ENCODE results near the gene CMAS. TPM values are rescaled to one million over a fixed set of nuclear protein-coding genes. Genes with fewer than 3 reads are reported as not detected.

The CMAS gene
- total and polyA plus RNA-seq, 2 experiments from 2014 or later = 61.2 to 118 TPM

DNA sequence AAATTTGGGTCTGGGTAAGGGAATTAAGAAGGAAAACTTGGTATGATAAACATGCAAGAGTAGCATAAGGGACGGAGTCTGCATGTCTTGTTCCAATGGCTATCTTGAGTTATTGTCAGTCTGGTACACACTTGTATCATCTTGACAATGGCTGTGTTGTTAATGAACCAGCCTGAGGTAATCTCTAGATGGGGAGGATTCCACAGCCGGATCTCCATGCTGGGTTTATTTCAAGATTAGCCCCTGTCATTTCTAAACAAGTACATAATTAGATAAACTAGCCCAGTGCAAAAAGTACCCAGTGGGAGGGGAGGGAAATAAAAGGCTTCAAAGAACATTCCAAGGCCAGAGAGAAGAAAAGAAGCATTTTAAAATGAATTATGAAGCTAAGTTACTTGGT is 16.5 kb upstream of the CMAS start (continued):
- TF ChIP-seq, protein P1, sequence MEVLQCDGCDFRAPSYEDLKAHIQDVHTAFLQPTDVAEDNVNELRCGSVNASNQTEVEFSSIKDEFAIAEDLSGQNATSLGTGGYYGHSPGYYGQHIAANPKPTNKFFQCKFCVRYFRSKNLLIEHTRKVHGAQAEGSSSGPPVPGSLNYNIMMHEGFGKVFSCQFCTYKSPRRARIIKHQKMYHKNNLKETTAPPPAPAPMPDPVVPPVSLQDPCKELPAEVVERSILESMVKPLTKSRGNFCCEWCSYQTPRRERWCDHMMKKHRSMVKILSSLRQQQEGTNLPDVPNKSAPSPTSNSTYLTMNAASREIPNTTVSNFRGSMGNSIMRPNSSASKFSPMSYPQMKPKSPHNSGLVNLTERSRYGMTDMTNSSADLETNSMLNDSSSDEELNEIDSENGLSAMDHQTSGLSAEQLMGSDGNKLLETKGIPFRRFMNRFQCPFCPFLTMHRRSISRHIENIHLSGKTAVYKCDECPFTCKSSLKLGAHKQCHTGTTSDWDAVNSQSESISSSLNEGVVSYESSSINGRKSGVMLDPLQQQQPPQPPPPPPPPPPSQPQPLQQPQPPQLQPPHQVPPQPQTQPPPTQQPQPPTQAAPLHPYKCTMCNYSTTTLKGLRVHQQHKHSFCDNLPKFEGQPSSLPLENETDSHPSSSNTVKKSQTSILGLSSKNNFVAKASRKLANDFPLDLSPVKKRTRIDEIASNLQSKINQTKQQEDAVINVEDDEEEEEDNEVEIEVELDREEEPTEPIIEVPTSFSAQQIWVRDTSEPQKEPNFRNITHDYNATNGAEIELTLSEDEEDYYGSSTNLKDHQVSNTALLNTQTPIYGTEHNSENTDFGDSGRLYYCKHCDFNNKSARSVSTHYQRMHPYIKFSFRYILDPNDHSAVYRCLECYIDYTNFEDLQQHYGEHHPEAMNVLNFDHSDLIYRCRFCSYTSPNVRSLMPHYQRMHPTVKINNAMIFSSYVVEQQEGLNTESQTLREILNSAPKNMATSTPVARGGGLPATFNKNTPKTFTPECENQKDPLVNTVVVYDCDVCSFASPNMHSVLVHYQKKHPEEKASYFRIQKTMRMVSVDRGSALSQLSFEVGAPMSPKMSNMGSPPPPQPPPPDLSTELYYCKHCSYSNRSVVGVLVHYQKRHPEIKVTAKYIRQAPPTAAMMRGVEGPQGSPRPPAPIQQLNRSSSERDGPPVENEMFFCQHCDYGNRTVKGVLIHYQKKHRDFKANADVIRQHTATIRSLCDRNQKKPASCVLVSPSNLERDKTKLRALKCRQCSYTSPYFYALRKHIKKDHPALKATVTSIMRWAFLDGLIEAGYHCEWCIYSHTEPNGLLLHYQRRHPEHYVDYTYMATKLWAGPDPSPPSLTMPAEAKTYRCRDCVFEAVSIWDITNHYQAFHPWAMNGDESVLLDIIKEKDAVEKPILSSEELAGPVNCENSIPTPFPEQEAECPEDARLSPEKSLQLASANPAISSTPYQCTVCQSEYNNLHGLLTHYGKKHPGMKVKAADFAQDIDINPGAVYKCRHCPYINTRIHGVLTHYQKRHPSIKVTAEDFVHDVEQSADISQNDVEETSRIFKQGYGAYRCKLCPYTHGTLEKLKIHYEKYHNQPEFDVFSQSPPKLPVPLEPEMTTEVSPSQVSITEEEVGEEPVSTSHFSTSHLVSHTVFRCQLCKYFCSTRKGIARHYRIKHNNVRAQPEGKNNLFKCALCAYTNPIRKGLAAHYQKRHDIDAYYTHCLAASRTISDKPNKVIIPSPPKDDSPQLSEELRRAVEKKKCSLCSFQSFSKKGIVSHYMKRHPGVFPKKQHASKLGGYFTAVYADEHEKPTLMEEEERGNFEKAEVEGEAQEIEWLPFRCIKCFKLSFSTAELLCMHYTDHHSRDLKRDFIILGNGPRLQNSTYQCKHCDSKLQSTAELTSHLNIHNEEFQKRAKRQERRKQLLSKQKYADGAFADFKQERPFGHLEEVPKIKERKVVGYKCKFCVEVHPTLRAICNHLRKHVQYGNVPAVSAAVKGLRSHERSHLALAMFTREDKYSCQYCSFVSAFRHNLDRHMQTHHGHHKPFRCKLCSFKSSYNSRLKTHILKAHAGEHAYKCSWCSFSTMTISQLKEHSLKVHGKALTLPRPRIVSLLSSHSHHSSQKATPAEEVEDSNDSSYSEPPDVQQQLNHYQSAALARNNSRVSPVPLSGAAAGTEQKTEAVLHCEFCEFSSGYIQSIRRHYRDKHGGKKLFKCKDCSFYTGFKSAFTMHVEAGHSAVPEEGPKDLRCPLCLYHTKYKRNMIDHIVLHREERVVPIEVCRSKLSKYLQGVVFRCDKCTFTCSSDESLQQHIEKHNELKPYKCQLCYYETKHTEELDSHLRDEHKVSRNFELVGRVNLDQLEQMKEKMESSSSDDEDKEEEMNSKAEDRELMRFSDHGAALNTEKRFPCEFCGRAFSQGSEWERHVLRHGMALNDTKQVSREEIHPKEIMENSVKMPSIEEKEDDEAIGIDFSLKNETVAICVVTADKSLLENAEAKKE (CRISPR knock-in tag; IDR thresholded peaks at IDR 0.05) = no peak
- no peak for TF ChIP-seq CREB1 (CRISPR knock-in tag; IDR thresholded peaks at IDR 0.05; ENCODE audit: low read depth)
- no peak for TF ChIP-seq JUNB (IDR thresholded peaks at IDR 0.05; ENCODE audit: unreplicated experiment)

DNA sequence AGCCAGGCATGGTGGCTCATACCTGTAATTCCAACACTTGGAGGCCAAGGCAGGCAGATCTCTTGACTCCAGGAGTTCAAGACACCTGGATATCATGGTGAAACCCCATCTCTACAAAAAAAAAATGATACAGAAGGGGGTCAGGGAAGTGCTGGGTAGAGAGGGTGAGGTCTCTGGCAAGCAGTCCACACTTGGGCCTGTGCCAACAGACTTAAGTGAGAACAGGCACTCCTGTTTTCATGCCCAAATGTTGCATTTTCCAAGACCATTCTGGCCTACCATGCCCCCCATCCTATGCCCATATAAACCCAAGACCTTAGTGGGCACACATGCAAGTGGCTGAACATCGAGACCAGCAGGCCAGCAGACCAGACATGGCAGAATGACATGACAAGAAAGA is 16.0 kb upstream of the CMAS start:
- peaks cover 4% of the 10 kb centered on the region; the same call in 2 of the 3 replicates for H3K4me1 Mint-ChIP-seq
- H3K9me3 Mint-ChIP-seq = 0 out of 3 replicates have a peak, but pooled peaks cover under 1% of the 10 kb centered on the region
- no peaks in the 10 kb centered on the region for H3K36me3 Mint-ChIP-seq (ENCODE audit: low read depth)
- H3K27ac Mint-ChIP-seq = no peak overlapping the region
- Histone ChIP-seq H3K36me3 (ENCODE audit: insufficient read depth) (no peaks in the 10 kb centered on the region), H3K9me2 (ENCODE audit: insufficient read depth) (no peaks in the 10 kb centered on the region), H4K20me1 (replicated peaks; ENCODE audit: insufficient read depth) (no peaks in the 10 kb centered on the region), H3K4me3 (no peak overlapping the region), H3K4me2 (no peak overlapping the region), H2AFZ (no peak overlapping the region), H3F3A (replicated peaks; ENCODE audit: low read depth) (no peaks in the 10 kb centered on the region), H3K79me2 (replicated peaks; ENCODE audit: insufficient read depth) (no peaks in the 10 kb centered on the region), H3K27ac (ENCODE audit: low read depth) (no peak overlapping the region), H3K4me1 (ENCODE audit: insufficient read depth) (no peaks in the 10 kb centered on the region), H3K27me3 (ENCODE audit: insufficient read depth) (no peaks in the 10 kb centered on the region)
- no peak overlapping the region for H3K4me3 Mint-ChIP-seq
- ATAC-seq (no peak), DNase-seq (ENCODE audit: low spot score) (no peak)
- no peaks in the 10 kb centered on the region for H3K27me3 Mint-ChIP-seq (ENCODE audit: insufficient read depth, low read depth, poor library complexity)
- no peak for TF ChIP-seq ZNF114 (CRISPR knock-in tag; IDR thresholded peaks at IDR 0.05)
- no peak for TF ChIP-seq CREB1 (CRISPR knock-in tag; IDR thresholded peaks at IDR 0.05; ENCODE audit: low read depth)
- no peak for TF ChIP-seq EZH2 (IDR thresholded peaks at IDR 0.05; ENCODE audit: low read depth, unreplicated experiment)
- TF ChIP-seq, protein P2, sequence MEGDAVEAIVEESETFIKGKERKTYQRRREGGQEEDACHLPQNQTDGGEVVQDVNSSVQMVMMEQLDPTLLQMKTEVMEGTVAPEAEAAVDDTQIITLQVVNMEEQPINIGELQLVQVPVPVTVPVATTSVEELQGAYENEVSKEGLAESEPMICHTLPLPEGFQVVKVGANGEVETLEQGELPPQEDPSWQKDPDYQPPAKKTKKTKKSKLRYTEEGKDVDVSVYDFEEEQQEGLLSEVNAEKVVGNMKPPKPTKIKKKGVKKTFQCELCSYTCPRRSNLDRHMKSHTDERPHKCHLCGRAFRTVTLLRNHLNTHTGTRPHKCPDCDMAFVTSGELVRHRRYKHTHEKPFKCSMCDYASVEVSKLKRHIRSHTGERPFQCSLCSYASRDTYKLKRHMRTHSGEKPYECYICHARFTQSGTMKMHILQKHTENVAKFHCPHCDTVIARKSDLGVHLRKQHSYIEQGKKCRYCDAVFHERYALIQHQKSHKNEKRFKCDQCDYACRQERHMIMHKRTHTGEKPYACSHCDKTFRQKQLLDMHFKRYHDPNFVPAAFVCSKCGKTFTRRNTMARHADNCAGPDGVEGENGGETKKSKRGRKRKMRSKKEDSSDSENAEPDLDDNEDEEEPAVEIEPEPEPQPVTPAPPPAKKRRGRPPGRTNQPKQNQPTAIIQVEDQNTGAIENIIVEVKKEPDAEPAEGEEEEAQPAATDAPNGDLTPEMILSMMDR (conservative IDR thresholded peaks at IDR 0.05; ENCODE audit: low read depth in 2 of 2) = no peak
- TF ChIP-seq POLR2AphosphoS5 (IDR thresholded peaks at IDR 0.05; ENCODE audit: low read depth) = no peak
- TF ChIP-seq ZNF331 (CRISPR knock-in tag; IDR thresholded peaks at IDR 0.05; ENCODE audit: low read depth) = no peak
- TF ChIP-seq JUNB (IDR thresholded peaks at IDR 0.05; ENCODE audit: unreplicated experiment) = no peak
- TF ChIP-seq STAT1 (IDR thresholded peaks at IDR 0.05; ENCODE audit: unreplicated experiment) = no peak
- no peak for TF ChIP-seq EZH2phosphoT487 (IDR thresholded peaks at IDR 0.05; ENCODE audit: unreplicated experiment)

Data from GM23338 (cell line).